ENCODE results near the gene GPR137B. TPM values are rescaled to one million over a fixed set of nuclear protein-coding genes. Genes with fewer than 3 reads are reported as not detected.

The GPR137B gene
- polyA plus RNA-seq, 1 donor from 2014 or later = 8.2 TPM

DNA sequence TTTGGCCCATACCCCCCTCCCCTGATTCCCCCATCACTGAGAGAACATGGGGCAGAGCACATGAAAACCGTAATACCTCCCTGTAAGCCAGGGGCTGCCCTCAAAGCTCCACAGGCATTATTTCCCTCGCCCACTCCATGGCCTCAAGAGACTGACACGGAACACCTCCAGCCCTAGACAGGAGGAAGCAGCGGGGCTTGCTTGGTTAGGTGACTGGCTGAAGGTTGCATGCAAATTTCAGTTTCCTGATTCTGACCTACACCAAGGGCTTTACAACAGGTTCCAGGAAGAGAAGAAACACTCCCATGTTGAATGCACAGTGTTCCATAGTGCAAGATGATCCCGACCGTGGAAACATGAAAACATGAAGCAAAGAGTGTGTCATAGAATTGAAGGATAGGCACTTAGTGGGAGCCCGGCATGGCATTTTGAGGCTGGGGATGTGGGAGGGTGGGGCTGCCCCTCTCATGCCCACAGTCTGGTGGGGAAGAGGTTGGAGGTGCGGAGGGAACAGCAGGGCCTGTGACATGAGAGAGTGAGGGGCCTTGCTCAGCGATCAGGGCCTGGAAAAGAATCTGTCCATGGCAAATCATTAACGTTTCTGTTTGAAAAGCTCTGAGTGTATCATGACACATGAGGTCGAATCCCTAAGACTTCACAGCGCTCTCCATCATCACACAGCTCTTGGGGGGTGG, 33.5 kb downstream of the GPR137B start:
- H3K27me3 ChIP-seq (ENCODE audit: insufficient read depth, low read depth, low read length) = no peaks in the 10 kb centered on the region
- no peaks in the 10 kb centered on the region for H4K20me1 ChIP-seq (ENCODE audit: insufficient read depth)
- H3K36me3 ChIP-seq (ENCODE audit: insufficient read depth, low read length) = no peaks in the 10 kb centered on the region
- H3K4me2 ChIP-seq (ENCODE audit: low read length) = no peak overlapping the region
- H3K4me3 ChIP-seq (ENCODE audit: low read length) = no peak overlapping the region
- no peaks in the 10 kb centered on the region for H3K9me3 ChIP-seq (ENCODE audit: low read length)
- H2AFZ ChIP-seq (ENCODE audit: low read depth, low read length) = no peak overlapping the region
- H3K9ac ChIP-seq (ENCODE audit: low read length) = no peak overlapping the region
- H3K79me2 ChIP-seq (replicated peaks; ENCODE audit: insufficient read depth, low read length) = no peaks in the 10 kb centered on the region
- no peaks in the 10 kb centered on the region for H3F3A ChIP-seq (ENCODE audit: insufficient read depth, low read length, poor library complexity, severe bottlenecking)
- no peaks in the 10 kb centered on the region for H3K9me2 ChIP-seq (ENCODE audit: insufficient read depth, low read length)
- TF ChIP-seq RAD21 (conservative IDR thresholded peaks at IDR 0.05) (no peak), TAF1 (IDR thresholded peaks at IDR 0.05; ENCODE audit: low read depth) (no peak), POLR2AphosphoS5 (IDR thresholded peaks at IDR 0.05) (no peak), MXI1 (conservative IDR thresholded peaks at IDR 0.05; ENCODE audit: poor library complexity, severe bottlenecking) (no peak), REST (IDR thresholded peaks at IDR 0.05; ENCODE audit: borderline replicate concordance) (no peak), EZH2 (IDR thresholded peaks at IDR 0.05; ENCODE audit: borderline replicate concordance, insufficient read depth, low read length, poor library complexity, severe bottlenecking) (no peak), SMC3 (conservative IDR thresholded peaks at IDR 0.05; ENCODE audit: poor library complexity) (no peak), EP300 (conservative IDR thresholded peaks at IDR 0.05; ENCODE audit: poor library complexity, severe bottlenecking) (no peak)
- TF ChIP-seq, protein P1, sequence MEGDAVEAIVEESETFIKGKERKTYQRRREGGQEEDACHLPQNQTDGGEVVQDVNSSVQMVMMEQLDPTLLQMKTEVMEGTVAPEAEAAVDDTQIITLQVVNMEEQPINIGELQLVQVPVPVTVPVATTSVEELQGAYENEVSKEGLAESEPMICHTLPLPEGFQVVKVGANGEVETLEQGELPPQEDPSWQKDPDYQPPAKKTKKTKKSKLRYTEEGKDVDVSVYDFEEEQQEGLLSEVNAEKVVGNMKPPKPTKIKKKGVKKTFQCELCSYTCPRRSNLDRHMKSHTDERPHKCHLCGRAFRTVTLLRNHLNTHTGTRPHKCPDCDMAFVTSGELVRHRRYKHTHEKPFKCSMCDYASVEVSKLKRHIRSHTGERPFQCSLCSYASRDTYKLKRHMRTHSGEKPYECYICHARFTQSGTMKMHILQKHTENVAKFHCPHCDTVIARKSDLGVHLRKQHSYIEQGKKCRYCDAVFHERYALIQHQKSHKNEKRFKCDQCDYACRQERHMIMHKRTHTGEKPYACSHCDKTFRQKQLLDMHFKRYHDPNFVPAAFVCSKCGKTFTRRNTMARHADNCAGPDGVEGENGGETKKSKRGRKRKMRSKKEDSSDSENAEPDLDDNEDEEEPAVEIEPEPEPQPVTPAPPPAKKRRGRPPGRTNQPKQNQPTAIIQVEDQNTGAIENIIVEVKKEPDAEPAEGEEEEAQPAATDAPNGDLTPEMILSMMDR (IDR thresholded peaks at IDR 0.05; ENCODE audit: poor library complexity, severe bottlenecking) = no peak
- H3K27ac ChIP-seq (ENCODE audit: low read length) = no peak overlapping the region

- TF ChIP-seq RAD21 (conservative IDR thresholded peaks at IDR 0.05) (no peak), REST (IDR thresholded peaks at IDR 0.05; ENCODE audit: borderline replicate concordance) (no peak), TAF1 (IDR thresholded peaks at IDR 0.05; ENCODE audit: low read depth) (no peak), POLR2AphosphoS5 (IDR thresholded peaks at IDR 0.05) (no peak), SMC3 (conservative IDR thresholded peaks at IDR 0.05; ENCODE audit: poor library complexity) (no peak), EP300 (conservative IDR thresholded peaks at IDR 0.05; ENCODE audit: poor library complexity, severe bottlenecking) (no peak), EZH2 (IDR thresholded peaks at IDR 0.05; ENCODE audit: borderline replicate concordance, insufficient read depth, low read length, poor library complexity, severe bottlenecking) (no peak), MXI1 (conservative IDR thresholded peaks at IDR 0.05; ENCODE audit: poor library complexity, severe bottlenecking) (no peak)
- TF ChIP-seq, protein P1 (IDR thresholded peaks at IDR 0.05; ENCODE audit: poor library complexity, severe bottlenecking) = no peak
- no peaks in the 10 kb centered on the region for H3K27me3 ChIP-seq (ENCODE audit: insufficient read depth, low read depth, low read length)
- H3K4me2 ChIP-seq (ENCODE audit: low read length) = no peak overlapping the region
- H3F3A ChIP-seq (ENCODE audit: insufficient read depth, low read length, poor library complexity, severe bottlenecking) = no peaks in the 10 kb centered on the region
- H3K79me2 ChIP-seq (replicated peaks; ENCODE audit: insufficient read depth, low read length) = no peaks in the 10 kb centered on the region
- H3K27ac ChIP-seq (ENCODE audit: low read length) = no peak overlapping the region
- no peak overlapping the region for H2AFZ ChIP-seq (ENCODE audit: low read depth, low read length)
- no peaks in the 10 kb centered on the region for H4K20me1 ChIP-seq (ENCODE audit: insufficient read depth)
- H3K36me3 ChIP-seq (ENCODE audit: insufficient read depth, low read length) = no peaks in the 10 kb centered on the region
- H3K9ac ChIP-seq (ENCODE audit: low read length) = no peak overlapping the region
- no peak overlapping the region for H3K4me3 ChIP-seq (ENCODE audit: low read length)
- H3K9me2 ChIP-seq (ENCODE audit: insufficient read depth, low read length) = no peaks in the 10 kb centered on the region
- no peaks in the 10 kb centered on the region for H3K9me3 ChIP-seq (ENCODE audit: low read length)
Measured at GRCh38 chr1:236176337-236177336, 34.3 kb downstream of the GPR137B start.
